Keratinocyte (primary cell): ENCODE data around the gene MRPS18A.

Experiments
- EZH2 ChIP-seq: IDR thresholded peaks from one replicate; pipeline ENCODE4 v1.6.1; 2012; ENCODE audit warnings: inconsistent platforms, mild to moderate bottlenecking, low read length, moderate library complexity
- TF ChIP-seq, protein P1 (sequence below), 3 experiments: IDR thresholded peaks in 1 of 3; conservative IDR thresholded peaks in 1 of 3; optimal IDR thresholded peaks in 1 of 3; 2 replicates in 2 of 3; 3 replicates in 1 of 3; pipeline versions ENCODE3 to v1.5.1; 2011; ENCODE audit warnings: low read length in 3 of 3, mild to moderate bottlenecking in 3 of 3, moderate library complexity in 2 of 3, control low read depth in 1 of 3, inconsistent platforms in 1 of 3; ENCODE audit not compliant: insufficient read depth in 2 of 3; ENCODE audit errors: extremely low read depth in 1 of 3

DNA sequence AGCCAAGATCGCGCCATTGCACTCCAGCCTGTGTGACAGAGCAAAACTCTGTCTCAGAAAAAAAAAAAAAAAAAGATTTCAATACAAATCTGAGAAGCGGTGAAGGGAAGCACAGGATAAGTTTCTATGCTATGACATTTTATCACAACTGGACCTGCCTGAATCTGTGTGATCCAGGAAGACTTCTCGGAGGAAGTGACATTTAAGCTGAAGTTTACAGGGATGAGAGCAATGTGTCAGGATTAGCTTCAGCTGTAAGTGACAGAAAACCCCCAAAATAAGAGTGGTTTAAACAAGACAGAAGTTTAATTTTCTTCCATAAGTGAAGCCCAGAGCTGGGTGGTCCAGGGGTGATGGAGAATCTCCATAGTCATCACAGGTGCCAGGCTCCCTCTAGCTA lies 33.4 kb upstream of the MRPS18A start:
- TF ChIP-seq, protein P1, sequence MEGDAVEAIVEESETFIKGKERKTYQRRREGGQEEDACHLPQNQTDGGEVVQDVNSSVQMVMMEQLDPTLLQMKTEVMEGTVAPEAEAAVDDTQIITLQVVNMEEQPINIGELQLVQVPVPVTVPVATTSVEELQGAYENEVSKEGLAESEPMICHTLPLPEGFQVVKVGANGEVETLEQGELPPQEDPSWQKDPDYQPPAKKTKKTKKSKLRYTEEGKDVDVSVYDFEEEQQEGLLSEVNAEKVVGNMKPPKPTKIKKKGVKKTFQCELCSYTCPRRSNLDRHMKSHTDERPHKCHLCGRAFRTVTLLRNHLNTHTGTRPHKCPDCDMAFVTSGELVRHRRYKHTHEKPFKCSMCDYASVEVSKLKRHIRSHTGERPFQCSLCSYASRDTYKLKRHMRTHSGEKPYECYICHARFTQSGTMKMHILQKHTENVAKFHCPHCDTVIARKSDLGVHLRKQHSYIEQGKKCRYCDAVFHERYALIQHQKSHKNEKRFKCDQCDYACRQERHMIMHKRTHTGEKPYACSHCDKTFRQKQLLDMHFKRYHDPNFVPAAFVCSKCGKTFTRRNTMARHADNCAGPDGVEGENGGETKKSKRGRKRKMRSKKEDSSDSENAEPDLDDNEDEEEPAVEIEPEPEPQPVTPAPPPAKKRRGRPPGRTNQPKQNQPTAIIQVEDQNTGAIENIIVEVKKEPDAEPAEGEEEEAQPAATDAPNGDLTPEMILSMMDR (optimal IDR thresholded peaks at IDR 0.05 in 1 of 3, IDR thresholded peaks at IDR 0.05 in 1 of 3, conservative IDR thresholded peaks at IDR 0.05 in 1 of 3; ENCODE audit: extremely low read depth in 1 of 3, insufficient read depth in 2 of 3, low read length in 3 of 3), result no peak
- TF ChIP-seq EZH2, result no peak
